HepG2 (cell line): ENCODE measurements around the gene ARL4D. TPM values are rescaled to one million over a fixed set of nuclear protein-coding genes. Genes with fewer than 3 reads are reported as not detected.

ENCODE experiments used
- CHD2 ChIP-seq: IDR thresholded peaks from 2 replicates; pipeline ENCODE4 v1.6.1; 2011; ENCODE audit warnings: low read depth, low read length, improper control_type of control experiment
- CREB1 ChIP-seq, 2 experiments: fragments of 450-650 bp in 1 of 2; IDR thresholded peaks; 2 replicates each; pipeline ENCODE4 v1.6.1; 2016 to 2017; ENCODE audit warnings: control low read depth in 1 of 2, mild to moderate bottlenecking in 1 of 2, missing compliant biosample characterization in 1 of 2, missing genetic modification characterization in 1 of 2
- JUND ChIP-seq: sonication (generic); formaldehyde crosslinking; IDR thresholded peaks from 2 replicates; pipeline ENCODE4 v1.8.0; 2022; ENCODE audit warnings: mild to moderate bottlenecking, missing genetic modification reagents
- MED8 ChIP-seq: sonication (generic); formaldehyde crosslinking; IDR thresholded peaks from 2 replicates; pipeline ENCODE4 v1.8.1; 2023; ENCODE audit warnings: mild to moderate bottlenecking, missing genetic modification reagents; ENCODE audit not compliant: insufficient replicate concordance
- MYC ChIP-seq: sonication (generic); formaldehyde crosslinking; IDR thresholded peaks from 2 replicates; pipeline ENCODE4 v1.9.0; 2021; ENCODE audit warnings: missing genetic modification reagents, borderline replicate concordance
- PBX2 ChIP-seq: IDR thresholded peaks from 2 replicates; pipeline ENCODE4 v1.6.1; 2016; ENCODE audit warnings: control low read depth
- SIN3B ChIP-seq: fragments of 150-350 bp; IDR thresholded peaks from 2 replicates; pipeline ENCODE4 v1.6.1; 2014; ENCODE audit warnings: low read length
- SRSF9 ChIP-seq: fragments of 200-400 bp; formaldehyde crosslinking; IDR thresholded peaks from 2 replicates; pipeline ENCODE4 v1.6.1; 2018; ENCODE audit warnings: borderline replicate concordance, mild to moderate bottlenecking, low read depth, low read length; ENCODE audit not compliant: insufficient read depth, poor library complexity, severe bottlenecking
- YY1 ChIP-seq: IDR thresholded peaks from 2 replicates; pipeline ENCODE4 v1.6.1; 2011; ENCODE audit warnings: low read length, low read depth, moderate library complexity, mild to moderate bottlenecking; ENCODE audit not compliant: insufficient read depth, insufficient replicate concordance
- ZBTB46 ChIP-seq: sonication (generic); formaldehyde crosslinking; IDR thresholded peaks from 2 replicates; pipeline ENCODE4 v1.4.0; 2020; ENCODE audit warnings: mild to moderate bottlenecking, missing genetic modification reagents, borderline replicate concordance
- ZFP62 ChIP-seq: sonication (generic); formaldehyde crosslinking; IDR thresholded peaks from 2 replicates; pipeline ENCODE4 v1.4.0; 2020; ENCODE audit warnings: missing genetic modification reagents
- ZMYM3 ChIP-seq: sonication (generic); formaldehyde crosslinking; IDR thresholded peaks from 2 replicates; pipeline ENCODE4 v1.5.1; 2020; ENCODE audit warnings: mild to moderate bottlenecking, missing genetic modification reagents
- ZNF260 ChIP-seq: sonication (generic); formaldehyde crosslinking; IDR thresholded peaks from 2 replicates; pipeline ENCODE4 v1.4.0; 2020; ENCODE audit warnings: missing genetic modification reagents, low read depth, mild to moderate bottlenecking, borderline replicate concordance
- ZNF383 ChIP-seq: sonication (generic); formaldehyde crosslinking; IDR thresholded peaks from 2 replicates; pipeline ENCODE4 v1.4.0; 2020; ENCODE audit warnings: missing genetic modification reagents, mild to moderate bottlenecking, borderline replicate concordance
- ZNF607 ChIP-seq: sonication (generic); formaldehyde crosslinking; IDR thresholded peaks from 2 replicates; pipeline ENCODE4 v1.5.1; 2020; ENCODE audit warnings: missing genetic modification reagents, mild to moderate bottlenecking, borderline replicate concordance
- ZNF687 ChIP-seq: sonication (generic); formaldehyde crosslinking; IDR thresholded peaks from 2 replicates; pipeline ENCODE4 v1.5.1; 2020; ENCODE audit warnings: mild to moderate bottlenecking, missing genetic modification reagents, moderate library complexity
- ZNF691 ChIP-seq: sonication (generic); formaldehyde crosslinking; IDR thresholded peaks from 2 replicates; pipeline ENCODE4 v1.4.0; 2020; ENCODE audit warnings: missing genetic modification reagents, low read depth, mild to moderate bottlenecking, borderline replicate concordance
- ZSCAN5A ChIP-seq: sonication (generic); formaldehyde crosslinking; IDR thresholded peaks from 2 replicates; pipeline ENCODE4 v1.8.0; 2022; ENCODE audit warnings: mild to moderate bottlenecking, missing genetic modification reagents, borderline replicate concordance
- polyA plus RNA-seq, 8 experiments: library from polyadenylated mRNA; depleted of rRNA in 3 of 8; stranded (reverse) in 7 of 8; unstranded in 1 of 8; fragments of >200 nt; fragmentation: Illumina TruSeq in 4 of 8; extraction: Trizol in 4 of 8; gene quantifications; 2 replicates each; pipeline versions ENCODE4 v1.2.1 to v1.2.3, GENCODE V29; 2011 to 2016; ENCODE audit warnings: low read depth in 4 of 8, missing spikeins in 1 of 8, mixed read lengths in 1 of 8; ENCODE audit not compliant: insufficient read depth in 1 of 8
- total RNA-seq, 5 experiments: library from RNA; depleted of rRNA; stranded (reverse); fragments of >200 nt; fragmentation: Illumina TruSeq; extraction: Trizol; gene quantifications; 2 replicates each; pipeline ENCODE4 v1.2.3, GENCODE V29; 2016; ENCODE audit warnings: low read depth in 1 of 5

ARL4D gene
- total and polyA plus RNA-seq, 2 of the 13 experiments (the other 11 are each of a cell fraction or from before 2014, with no cell fraction given), result 9.0 to 25.9 TPM

- TF ChIP-seq ZMYM3 (CRISPR knock-in tag), result no peak; the same call in 1 of the 2 replicates
- no peak for TF ChIP-seq MED8 (CRISPR knock-in tag)
- TF ChIP-seq ZNF383 (CRISPR knock-in tag), result no peak
- TF ChIP-seq ZBTB46 (CRISPR knock-in tag), result no peak
- TF ChIP-seq JUND (CRISPR knock-in tag), result no peak
- peak; percentile 51; the same call in 1 of the 2 replicates for TF ChIP-seq ZNF691 (CRISPR knock-in tag)
- TF ChIP-seq ZFP62, result no peak
- TF ChIP-seq ZSCAN5A, result no peak; the same call in 1 of the 2 replicates
- TF ChIP-seq PBX2 (CRISPR knock-in tag), result no peak
- TF ChIP-seq SIN3B, result no peak
- no peak for TF ChIP-seq ZNF260 (CRISPR knock-in tag)
- TF ChIP-seq ZNF607, result 0 out of 2 replicates have a peak, but pooled peaks have one; percentile 12
- TF ChIP-seq CREB1 (IDR thresholded peaks at IDR 0.05), result no peak
- no peak for TF ChIP-seq CREB1 (CRISPR knock-in tag; IDR thresholded peaks at IDR 0.05)
- no peak for TF ChIP-seq SRSF9
- peak; percentile 39; the same call in 1 of the 2 replicates for TF ChIP-seq MYC (CRISPR knock-in tag)
- TF ChIP-seq ZNF687 (CRISPR knock-in tag), result peak; percentile 97
- TF ChIP-seq CHD2, result peak; percentile 88
- TF ChIP-seq YY1, result peak; percentile 63
Observed at GRCh38 chr17:43368740-43369506, 29.9 kb upstream of the ARL4D start (continued).
